Measurements from ENCODE around the gene SLAIN1.

DNA sequence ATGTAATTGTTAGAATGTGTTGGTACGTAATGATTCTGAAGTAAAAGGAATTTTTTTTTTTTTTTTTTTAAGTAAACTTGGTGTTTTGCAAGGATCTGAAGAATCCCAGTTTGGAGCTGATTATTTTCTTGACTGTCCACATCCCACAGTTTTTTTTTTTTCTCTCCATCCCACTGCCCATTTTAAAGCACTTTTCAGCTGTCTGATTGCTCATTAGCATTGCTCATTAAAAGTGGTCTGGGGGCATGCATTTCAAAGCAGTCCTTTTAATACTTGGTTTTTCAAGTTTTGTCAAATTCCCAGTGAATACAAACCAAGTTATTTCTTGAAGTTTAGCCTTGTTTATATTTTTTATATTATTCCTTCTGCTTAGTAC lies 44.1 kb downstream of the SLAIN1 start:
- TF ChIP-seq, protein P1, sequence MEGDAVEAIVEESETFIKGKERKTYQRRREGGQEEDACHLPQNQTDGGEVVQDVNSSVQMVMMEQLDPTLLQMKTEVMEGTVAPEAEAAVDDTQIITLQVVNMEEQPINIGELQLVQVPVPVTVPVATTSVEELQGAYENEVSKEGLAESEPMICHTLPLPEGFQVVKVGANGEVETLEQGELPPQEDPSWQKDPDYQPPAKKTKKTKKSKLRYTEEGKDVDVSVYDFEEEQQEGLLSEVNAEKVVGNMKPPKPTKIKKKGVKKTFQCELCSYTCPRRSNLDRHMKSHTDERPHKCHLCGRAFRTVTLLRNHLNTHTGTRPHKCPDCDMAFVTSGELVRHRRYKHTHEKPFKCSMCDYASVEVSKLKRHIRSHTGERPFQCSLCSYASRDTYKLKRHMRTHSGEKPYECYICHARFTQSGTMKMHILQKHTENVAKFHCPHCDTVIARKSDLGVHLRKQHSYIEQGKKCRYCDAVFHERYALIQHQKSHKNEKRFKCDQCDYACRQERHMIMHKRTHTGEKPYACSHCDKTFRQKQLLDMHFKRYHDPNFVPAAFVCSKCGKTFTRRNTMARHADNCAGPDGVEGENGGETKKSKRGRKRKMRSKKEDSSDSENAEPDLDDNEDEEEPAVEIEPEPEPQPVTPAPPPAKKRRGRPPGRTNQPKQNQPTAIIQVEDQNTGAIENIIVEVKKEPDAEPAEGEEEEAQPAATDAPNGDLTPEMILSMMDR (tag by site-specific recombination; IDR thresholded peaks at IDR 0.05): no peak
- no peak for TF ChIP-seq YY1 (tag by site-specific recombination; IDR thresholded peaks at IDR 0.05)
- no peak for TF ChIP-seq ZNF561 (tag by site-specific recombination; IDR thresholded peaks at IDR 0.05; ENCODE audit: borderline replicate concordance)
- TF ChIP-seq ZFP69B (tag by site-specific recombination; IDR thresholded peaks at IDR 0.05): no peak
- TF ChIP-seq ZNF274 (IDR thresholded peaks at IDR 0.05; ENCODE audit: low read length): no peak
- no peak for TF ChIP-seq ZNF274 (tag by site-specific recombination; IDR thresholded peaks at IDR 0.05; ENCODE audit: borderline replicate concordance)
- no peak for TF ChIP-seq KLF1 (tag by site-specific recombination; IDR thresholded peaks at IDR 0.05)

All from HEK293 (cell line).